Fibroblast of villous mesenchyme (primary cell): ENCODE measurements around the gene RPS16. TPM values are rescaled to one million over a fixed set of nuclear protein-coding genes. Genes with fewer than 3 reads are reported as not detected.

ENCODE experiments used
- DNase-seq: peaks from one replicate; pipeline ENCODE4 v3.0.0-alpha.2; 2010; ENCODE audit warnings: low read depth
- H3K4me3 ChIP-seq: 2 replicates; pipeline ENCODE4 v1.5.1; 2011; ENCODE audit warnings: low read depth, mild to moderate bottlenecking, low read length
- CTCF ChIP-seq: IDR thresholded peaks from 2 replicates; pipeline ENCODE4 v1.5.1; 2012; ENCODE audit warnings: low read depth, mild to moderate bottlenecking, low read length; ENCODE audit not compliant: insufficient read depth
- total RNA-seq: library from RNA; depleted of rRNA; stranded (reverse); fragments of >200 nt; gene quantifications from 2 replicates; pipeline ENCODE4 v1.2.3, GENCODE V29; 2012

Gene RPS16
- total RNA-seq, 1 donor, result 43.2 TPM

DNA sequence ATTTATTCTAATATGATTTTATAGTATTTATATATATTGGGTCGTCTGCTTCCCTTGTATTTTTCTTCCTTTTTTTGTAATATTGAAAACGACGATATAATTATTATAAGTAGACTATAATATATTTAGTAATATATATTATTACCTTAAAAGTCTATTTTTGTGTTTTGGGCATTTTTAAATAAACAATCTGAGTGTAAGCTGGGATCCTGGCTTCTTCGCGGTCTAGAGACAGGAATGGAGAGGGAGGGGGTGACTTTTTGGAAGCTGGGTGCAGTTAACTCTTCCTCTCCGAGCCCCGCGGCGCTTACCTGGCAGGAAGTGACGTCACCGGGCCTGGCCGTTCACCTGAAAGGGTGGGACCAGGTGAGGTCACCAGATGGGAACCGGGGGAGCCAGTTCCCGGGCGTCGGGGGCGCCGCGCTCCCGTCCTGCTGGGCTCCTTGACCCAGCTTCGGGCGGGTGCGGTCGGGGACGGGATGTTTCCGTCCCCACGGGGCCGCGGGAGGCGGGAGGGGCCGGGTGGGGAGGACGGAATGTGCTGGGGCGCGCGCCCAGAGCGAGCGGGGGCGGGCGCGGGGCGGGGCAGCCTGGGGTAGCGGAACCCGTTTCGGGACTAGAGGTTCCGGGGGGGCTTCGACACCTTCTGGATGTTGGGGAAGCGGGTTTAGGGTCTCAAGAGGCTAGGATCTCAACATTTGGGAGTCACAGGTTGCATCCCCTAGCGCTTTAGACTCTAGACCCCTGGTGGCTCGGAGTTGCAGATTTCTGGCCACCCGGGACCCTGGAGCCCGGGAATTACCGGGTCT, 26.3 kb downstream of the RPS16 start:
- TF ChIP-seq CTCF, result no peak
- DNase-seq, result peak; percentile 78
- peak overlapping the region; percentile 88 for H3K4me3 ChIP-seq

GRCh38 chr19:39408392-39409207, 27.1 kb downstream of the RPS16 start:
- peak overlapping the region; percentile 88 for H3K4me3 ChIP-seq
- TF ChIP-seq CTCF, result no peak
- peak; percentile 74 for DNase-seq

DNA sequence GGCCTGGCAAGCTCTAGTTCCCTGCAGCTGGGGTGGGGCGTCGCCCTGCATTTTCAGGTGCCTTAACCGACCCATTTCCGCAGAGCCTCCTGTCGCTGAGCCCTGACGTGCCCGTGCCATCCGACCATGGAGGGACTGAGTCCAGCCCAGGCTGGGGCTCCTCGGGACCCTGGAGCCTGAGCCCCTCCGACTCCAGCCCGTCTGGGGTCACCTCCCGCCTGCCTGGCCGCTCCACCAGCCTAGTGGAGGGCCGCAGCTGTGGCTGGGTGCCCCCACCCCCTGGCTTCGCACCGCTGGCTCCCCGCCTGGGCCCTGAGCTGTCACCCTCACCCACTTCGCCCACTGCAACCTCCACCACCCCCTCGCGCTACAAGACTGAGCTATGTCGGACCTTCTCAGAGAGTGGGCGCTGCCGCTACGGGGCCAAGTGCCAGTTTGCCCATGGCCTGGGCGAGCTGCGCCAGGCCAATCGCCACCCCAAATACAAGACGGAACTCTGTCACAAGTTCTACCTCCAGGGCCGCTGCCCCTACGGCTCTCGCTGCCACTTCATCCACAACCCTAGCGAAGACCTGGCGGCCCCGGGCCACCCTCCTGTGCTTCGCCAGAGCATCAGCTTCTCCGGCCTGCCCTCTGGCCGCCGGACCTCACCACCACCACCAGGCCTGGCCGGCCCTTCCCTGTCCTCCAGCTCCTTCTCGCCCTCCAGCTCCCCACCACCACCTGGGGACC, 27.9 kb downstream of the RPS16 start:
- DNase-seq, result peak; percentile 25
- no peak for TF ChIP-seq CTCF
- peak overlapping the region; percentile 88 for H3K4me3 ChIP-seq

DNA sequence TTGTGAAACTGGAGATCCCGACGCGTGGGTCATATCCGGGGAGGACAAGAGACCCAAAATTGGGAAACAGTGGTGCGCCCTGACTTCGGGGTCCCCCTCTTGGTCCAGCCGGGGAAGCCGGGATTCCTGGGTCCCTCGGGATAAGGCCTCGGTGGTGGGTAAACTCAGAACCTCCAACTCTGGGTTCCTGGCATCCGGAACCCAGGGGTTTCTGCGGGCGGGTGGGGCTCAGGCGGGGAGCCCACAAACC, 28.4 kb downstream of the RPS16 start:
- no peak for TF ChIP-seq CTCF
- peak overlapping the region; percentile 88 for H3K4me3 ChIP-seq
- DNase-seq, result no peak

- H3K4me3 ChIP-seq, result peak within 1 kb of the TSS; percentile 88
- DNase-seq, result peak; percentile 90
- TF ChIP-seq CTCF, result no peak
These were observed 28.9 kb downstream of the RPS16 start, which contains the start of gene ZFP36 for GRCh38 chr19:39406656-39407409. ZFP36 (plus strand) TSS chr19:39406847; CDS start chr19:39406905, 58 bp downstream.
